Gastrocnemius medialis (tissue), 4 donors: Measurements from ENCODE around the gene TEX52.

Source experiments
- CTCF ChIP-seq, 5 experiments: fragments of 450-650 bp in 3 of 5; fragments of 200-600 bp in 2 of 5; sonication (generic) in 2 of 5; IDR thresholded peaks in 4 of 5; conservative IDR thresholded peaks in 1 of 5; 1 replicate in 4 of 5; 2 replicates in 1 of 5; pipeline ENCODE4 v1.5.1; 2016 to 2019; ENCODE audit warnings: antibody characterized with exemption in 5 of 5, mild to moderate bottlenecking in 3 of 5, moderate library complexity in 3 of 5
- POLR2A ChIP-seq, 2 donors: fragments of 450-650 bp; IDR thresholded peaks; one replicate each; pipeline ENCODE4 v1.6.1; 2017; ENCODE audit warnings: antibody characterized with exemption in 2 of 2, mild to moderate bottlenecking in 2 of 2, moderate library complexity in 2 of 2

GRCh38 chr12:2856051-2856450, 788 bp downstream of the TEX52 start:
- TF ChIP-seq CTCF (IDR thresholded peaks at IDR 0.05 in 4 of 5, conservative IDR thresholded peaks at IDR 0.05 in 1 of 5), result no peak
- no peak for TF ChIP-seq POLR2A (IDR thresholded peaks at IDR 0.05)
